ENCODE data around the gene CFAP73.
A peak's percentile ranks its signal among the peaks of the same experiment; 100 is the strongest.

The CFAP73 gene

DNA sequence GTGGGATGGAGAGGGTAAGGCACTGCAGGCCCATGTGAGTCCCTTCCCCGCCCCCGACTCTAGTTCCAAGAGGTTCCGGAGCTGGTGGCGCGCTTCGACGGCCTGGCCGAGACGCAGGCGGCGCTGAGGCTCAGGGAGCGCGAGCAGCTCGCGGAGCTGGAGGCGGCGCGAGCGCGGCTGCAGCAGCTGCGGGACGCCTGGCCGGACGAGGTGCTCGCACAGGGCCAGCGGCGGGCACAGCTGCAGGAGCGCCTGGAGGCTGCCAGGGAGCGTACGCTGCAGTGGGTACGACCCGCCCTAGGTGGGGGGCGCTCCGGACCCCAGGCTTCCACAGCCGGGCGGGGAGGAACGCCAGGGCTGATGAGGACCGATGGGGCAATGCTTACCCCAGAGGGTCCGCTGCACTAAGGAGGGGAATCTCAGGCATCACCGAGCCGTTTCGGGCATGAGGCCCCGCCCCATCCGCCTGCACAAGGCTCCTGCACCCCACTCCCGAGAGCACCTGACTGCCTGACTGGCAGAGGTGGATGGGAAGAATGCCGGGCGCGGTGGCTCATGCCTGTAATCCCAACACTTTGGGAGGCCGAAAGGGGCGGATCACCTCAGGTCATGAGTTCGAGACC is 4.9 kb downstream of the CFAP73 start:
- peaks cover 7 to 17% of the 10 kb centered on the region in 2 donors for H3K36me3 ChIP-seq (ENCODE audit: control insufficient read depth in 2 of 2, insufficient read depth in 2 of 2, low read length in 2 of 2)
- no peak overlapping the region for H3K9ac ChIP-seq (ENCODE audit: low read depth in 1 of 2, low read length in 2 of 2)
- H3K9me3 ChIP-seq (ENCODE audit: control insufficient read depth in 2 of 2, low read length in 2 of 2): no peaks in the 10 kb centered on the region
- peak overlapping the region; percentile 18 to 37 for H3K4me3 ChIP-seq (ENCODE audit: low read length in 2 of 2)
- H3K4me1 ChIP-seq (ENCODE audit: control insufficient read depth in 2 of 2, insufficient read depth in 2 of 2, low read length in 2 of 2): peaks cover 13 to 25% of the 10 kb centered on the region in 2 donors
- no peak overlapping the region for H3K27ac ChIP-seq (ENCODE audit: low read depth in 2 of 2, low read length in 2 of 2)
- peaks cover 9 to 15% of the 10 kb centered on the region in 2 donors for H3K27me3 ChIP-seq (ENCODE audit: control insufficient read depth in 2 of 2, insufficient read depth in 2 of 2, low read length in 2 of 2)

DNA sequence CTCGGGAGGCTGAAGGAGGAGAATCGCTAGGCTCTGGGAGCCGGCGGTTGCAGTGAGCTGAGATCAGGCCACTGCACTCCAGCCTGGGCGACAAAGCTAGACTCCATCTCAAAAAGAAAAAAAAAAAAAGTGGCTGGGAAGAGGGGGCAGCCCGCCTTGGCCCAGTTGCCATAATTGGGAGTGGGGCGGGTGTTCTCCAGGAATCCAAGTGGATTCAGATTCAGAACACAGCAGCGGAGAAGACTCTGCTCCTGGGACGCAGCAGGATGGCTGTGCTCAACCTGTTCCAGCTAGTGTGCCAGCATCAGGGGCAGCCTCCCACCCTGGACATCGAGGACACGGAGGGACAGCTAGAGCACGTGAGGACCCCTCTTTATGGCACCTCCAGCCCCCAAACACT is 5.5 kb downstream of the CFAP73 start:
- H3K9ac ChIP-seq (ENCODE audit: low read depth in 1 of 2, low read length in 2 of 2): no peak overlapping the region
- peaks cover 9 to 15% of the 10 kb centered on the region in 2 donors for H3K27me3 ChIP-seq (ENCODE audit: control insufficient read depth in 2 of 2, insufficient read depth in 2 of 2, low read length in 2 of 2)

DNA sequence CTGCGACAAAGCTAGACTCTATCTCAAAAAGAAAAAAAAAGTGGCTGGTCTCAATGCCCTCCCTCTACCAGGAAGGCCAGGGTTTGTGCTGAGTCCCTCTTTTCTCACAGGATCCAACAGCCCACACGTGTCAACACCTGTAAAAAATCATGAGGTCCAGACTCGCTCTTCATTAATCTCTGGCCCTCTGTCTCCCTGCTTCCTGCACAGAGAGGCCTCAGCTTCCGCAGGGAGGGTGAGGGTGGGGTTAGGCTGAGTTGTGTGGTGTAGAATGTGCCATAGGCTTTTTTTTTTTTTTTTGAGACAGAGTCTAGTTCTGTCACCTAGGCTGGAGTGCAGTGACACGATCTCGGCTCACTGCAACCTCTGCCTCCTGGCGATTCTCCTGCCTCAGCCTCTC is 6.1 kb downstream of the CFAP73 start:
- H3K27ac ChIP-seq (ENCODE audit: low read depth in 2 of 2, low read length in 2 of 2): no peak overlapping the region
- peaks cover 17 to 29% of the 10 kb centered on the region in 2 donors for H3K36me3 ChIP-seq (ENCODE audit: control insufficient read depth in 2 of 2, insufficient read depth in 2 of 2, low read length in 2 of 2)
- H3K4me1 ChIP-seq (ENCODE audit: control insufficient read depth in 2 of 2, insufficient read depth in 2 of 2, low read length in 2 of 2): peaks cover 10 to 18% of the 10 kb centered on the region in 2 donors
- peaks cover 9 to 15% of the 10 kb centered on the region in 2 donors for H3K27me3 ChIP-seq (ENCODE audit: control insufficient read depth in 2 of 2, insufficient read depth in 2 of 2, low read length in 2 of 2)
- H3K4me3 ChIP-seq (ENCODE audit: low read length in 2 of 2): no peak overlapping the region
- no peaks in the 10 kb centered on the region for H3K9me3 ChIP-seq (ENCODE audit: control insufficient read depth in 2 of 2, low read length in 2 of 2)
- no peak overlapping the region for H3K9ac ChIP-seq (ENCODE audit: low read depth in 1 of 2, low read length in 2 of 2)

More for the DNA sequence above, 5.5 kb downstream of the CFAP73 start:
- Histone ChIP-seq H3K4me3 (ENCODE audit: low read length in 2 of 2) (no peak overlapping the region), H3K36me3 (ENCODE audit: control insufficient read depth in 2 of 2, insufficient read depth in 2 of 2, low read length in 2 of 2) (peaks cover 12 to 23% of the 10 kb centered on the region in 2 donors), H3K9me3 (ENCODE audit: control insufficient read depth in 2 of 2, low read length in 2 of 2) (no peaks in the 10 kb centered on the region), H3K27ac (ENCODE audit: low read depth in 2 of 2, low read length in 2 of 2) (no peak overlapping the region), H3K4me1 (ENCODE audit: control insufficient read depth in 2 of 2, insufficient read depth in 2 of 2, low read length in 2 of 2) (peaks cover 10 to 19% of the 10 kb centered on the region in 2 donors)

DNA sequence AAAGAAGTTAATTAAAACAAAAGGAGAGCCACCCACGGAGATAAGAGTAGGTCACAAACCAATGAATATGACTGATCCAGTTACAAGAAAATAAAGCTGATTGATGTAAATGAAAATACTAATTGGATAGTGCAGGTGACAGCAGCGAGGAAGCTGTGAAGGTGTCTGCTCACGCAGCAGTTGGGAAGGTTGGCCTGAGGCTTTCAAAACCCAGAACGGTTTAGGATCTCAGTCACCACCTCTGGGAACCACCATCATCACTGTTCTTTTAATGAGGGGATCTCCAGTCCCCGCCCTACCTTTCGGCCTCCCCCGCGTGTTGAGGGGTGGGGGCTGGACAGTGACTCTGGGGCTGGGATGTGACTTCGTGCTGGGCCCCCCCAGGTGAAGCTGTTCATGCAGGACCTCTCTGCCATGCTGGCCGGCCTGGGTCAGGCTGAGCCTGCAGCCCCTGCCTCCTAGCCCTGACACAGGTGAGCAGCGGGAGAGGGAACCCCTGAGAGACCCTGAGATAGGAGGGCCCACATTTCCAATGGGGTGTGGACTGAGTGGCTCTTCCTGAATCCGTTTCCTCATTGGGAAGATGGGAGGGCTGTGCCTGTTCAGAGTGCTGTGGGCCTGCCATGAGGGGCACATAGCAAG is 7.8 kb downstream of the CFAP73 start:
- Histone ChIP-seq H3K9me3 (ENCODE audit: control insufficient read depth in 2 of 2, low read length in 2 of 2) (no peaks in the 10 kb centered on the region), H3K27me3 (ENCODE audit: control insufficient read depth in 2 of 2, insufficient read depth in 2 of 2, low read length in 2 of 2) (peaks cover 7 to 8% of the 10 kb centered on the region in 2 donors), H3K27ac (ENCODE audit: low read depth in 2 of 2, low read length in 2 of 2) (no peak overlapping the region), H3K4me3 (ENCODE audit: low read length in 2 of 2) (no peak overlapping the region), H3K4me1 (ENCODE audit: control insufficient read depth in 2 of 2, insufficient read depth in 2 of 2, low read length in 2 of 2) (peaks cover 10 to 17% of the 10 kb centered on the region in 2 donors), H3K9ac (ENCODE audit: low read depth in 1 of 2, low read length in 2 of 2) (no peak overlapping the region), H3K36me3 (ENCODE audit: control insufficient read depth in 2 of 2, insufficient read depth in 2 of 2, low read length in 2 of 2) (peaks cover 23 to 40% of the 10 kb centered on the region in 2 donors)

DNA sequence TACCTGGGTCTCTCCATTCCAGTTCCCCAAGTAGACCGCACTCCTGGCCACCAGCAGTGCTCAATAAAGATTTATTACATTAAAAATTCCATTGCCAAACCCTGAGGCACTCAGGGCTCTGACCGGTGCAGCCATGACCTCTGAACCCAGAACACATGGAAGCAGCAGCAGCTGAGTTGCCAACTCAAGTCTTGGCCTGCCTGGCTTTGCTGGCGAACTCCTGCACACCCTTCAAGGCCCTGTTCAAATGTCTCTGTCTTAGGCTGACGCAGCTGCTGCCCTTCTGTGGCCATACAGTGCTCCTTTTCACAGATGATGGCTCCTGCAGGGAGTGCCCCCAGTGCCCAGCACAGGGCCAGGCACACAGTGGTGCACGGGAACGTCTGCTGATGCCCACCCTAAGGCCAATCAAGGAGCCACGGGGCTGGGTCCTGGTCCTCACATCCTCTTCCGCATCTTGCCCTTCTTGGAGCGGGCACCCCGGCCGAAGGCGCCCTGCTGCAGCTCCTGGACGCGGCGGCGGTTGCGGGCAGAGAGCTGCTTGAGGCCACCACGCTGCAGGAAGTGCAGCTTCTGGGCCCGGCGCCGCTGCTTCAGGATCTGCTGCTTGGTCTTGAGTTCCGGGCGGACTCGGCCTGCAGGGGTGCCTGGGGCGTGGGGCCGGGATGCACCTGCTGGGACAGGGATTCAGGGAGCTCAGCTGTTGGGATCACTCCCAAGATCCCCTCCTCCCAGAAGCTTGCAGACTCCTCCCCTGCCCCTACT is 9.1 kb downstream of the CFAP73 start:
- Histone ChIP-seq H3K4me3 (ENCODE audit: low read length in 2 of 2) (no peak overlapping the region), H3K27me3 (ENCODE audit: control insufficient read depth in 2 of 2, insufficient read depth in 2 of 2, low read length in 2 of 2) (peaks cover 7% of the 10 kb centered on the region in 2 donors), H3K9me3 (ENCODE audit: control insufficient read depth in 2 of 2, low read length in 2 of 2) (no peaks in the 10 kb centered on the region), H3K4me1 (ENCODE audit: control insufficient read depth in 2 of 2, insufficient read depth in 2 of 2, low read length in 2 of 2) (peaks cover 4 to 7% of the 10 kb centered on the region in 2 donors), H3K9ac (ENCODE audit: low read depth in 1 of 2, low read length in 2 of 2) (no peak overlapping the region), H3K36me3 (ENCODE audit: control insufficient read depth in 2 of 2, insufficient read depth in 2 of 2, low read length in 2 of 2) (peaks cover 33 to 51% of the 10 kb centered on the region in 2 donors), H3K27ac (ENCODE audit: low read depth in 2 of 2, low read length in 2 of 2) (no peak overlapping the region)

DNA sequence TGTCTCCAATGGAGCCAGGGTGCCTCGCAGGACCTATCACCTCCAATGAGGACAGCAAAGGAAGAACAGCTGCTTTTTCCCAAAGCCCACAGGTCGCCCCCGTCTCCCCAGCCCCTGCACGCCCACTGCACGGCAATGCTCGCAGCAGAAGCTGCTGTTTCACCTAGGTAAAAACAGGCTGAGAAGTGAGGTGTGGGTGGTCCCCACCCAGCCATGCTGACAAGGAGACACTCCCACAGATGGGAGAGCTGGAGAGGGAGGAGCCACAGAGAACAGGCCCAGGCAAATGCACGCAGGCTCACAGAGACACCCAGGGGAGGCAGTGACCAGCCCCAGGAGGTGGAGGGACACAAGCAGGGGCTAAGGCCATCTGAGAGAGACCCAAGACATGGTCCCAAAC is 10.4 kb downstream of the CFAP73 start:
- Histone ChIP-seq H3K9ac (ENCODE audit: low read depth in 1 of 2, low read length in 2 of 2) (no peak overlapping the region), H3K27ac (ENCODE audit: low read depth in 2 of 2, low read length in 2 of 2) (no peak overlapping the region), H3K27me3 (ENCODE audit: control insufficient read depth in 2 of 2, insufficient read depth in 2 of 2, low read length in 2 of 2) (peaks cover 3 to 7% of the 10 kb centered on the region in 2 donors), H3K4me3 (ENCODE audit: low read length in 2 of 2) (no peak overlapping the region), H3K36me3 (ENCODE audit: control insufficient read depth in 2 of 2, insufficient read depth in 2 of 2, low read length in 2 of 2) (peaks cover 38 to 60% of the 10 kb centered on the region in 2 donors), H3K4me1 (ENCODE audit: control insufficient read depth in 2 of 2, insufficient read depth in 2 of 2, low read length in 2 of 2) (no peaks in the 10 kb centered on the region), H3K9me3 (ENCODE audit: control insufficient read depth in 2 of 2, low read length in 2 of 2) (no peaks in the 10 kb centered on the region)

DNA sequence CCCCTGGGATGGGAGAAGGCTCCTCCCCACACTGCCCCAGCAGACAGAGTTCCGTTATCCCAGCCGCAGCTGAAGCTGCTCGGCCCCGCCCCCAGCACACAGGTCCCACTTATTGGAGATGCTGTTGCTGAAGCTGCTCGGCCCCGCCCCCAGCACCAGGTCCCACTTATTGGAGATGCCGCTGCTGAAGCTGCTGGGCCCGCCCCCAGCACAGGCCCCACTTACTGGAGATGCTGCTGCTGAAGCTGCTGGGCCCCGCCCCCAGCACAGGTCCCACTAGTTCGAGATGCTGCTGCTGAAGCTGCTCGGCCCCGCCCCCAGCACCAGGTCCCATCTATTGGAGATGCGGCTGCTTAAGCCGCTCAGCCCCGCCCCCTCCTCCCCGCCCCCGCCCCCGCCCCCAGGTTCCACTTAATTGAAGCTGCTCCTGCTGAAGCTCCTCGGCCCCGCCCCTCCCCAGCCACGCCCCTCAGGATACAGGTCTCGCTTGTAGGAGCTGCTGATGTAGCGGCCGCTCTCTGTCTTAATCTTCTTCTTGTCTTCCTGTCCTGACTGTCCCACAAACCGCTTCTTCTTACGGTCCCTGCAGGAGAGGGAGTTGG is 12.0 kb downstream of the CFAP73 start:
- Histone ChIP-seq H3K27ac (ENCODE audit: low read depth in 2 of 2, low read length in 2 of 2) (no peak overlapping the region), H3K9ac (ENCODE audit: low read depth in 1 of 2, low read length in 2 of 2) (no peak overlapping the region), H3K4me1 (ENCODE audit: control insufficient read depth in 2 of 2, insufficient read depth in 2 of 2, low read length in 2 of 2) (no peaks in the 10 kb centered on the region), H3K27me3 (ENCODE audit: control insufficient read depth in 2 of 2, insufficient read depth in 2 of 2, low read length in 2 of 2) (no peaks in the 10 kb centered on the region), H3K9me3 (ENCODE audit: control insufficient read depth in 2 of 2, low read length in 2 of 2) (no peaks in the 10 kb centered on the region), H3K4me3 (ENCODE audit: low read length in 2 of 2) (no peak overlapping the region), H3K36me3 (ENCODE audit: control insufficient read depth in 2 of 2, insufficient read depth in 2 of 2, low read length in 2 of 2) (peaks cover 52 to 74% of the 10 kb centered on the region in 2 donors)

DNA sequence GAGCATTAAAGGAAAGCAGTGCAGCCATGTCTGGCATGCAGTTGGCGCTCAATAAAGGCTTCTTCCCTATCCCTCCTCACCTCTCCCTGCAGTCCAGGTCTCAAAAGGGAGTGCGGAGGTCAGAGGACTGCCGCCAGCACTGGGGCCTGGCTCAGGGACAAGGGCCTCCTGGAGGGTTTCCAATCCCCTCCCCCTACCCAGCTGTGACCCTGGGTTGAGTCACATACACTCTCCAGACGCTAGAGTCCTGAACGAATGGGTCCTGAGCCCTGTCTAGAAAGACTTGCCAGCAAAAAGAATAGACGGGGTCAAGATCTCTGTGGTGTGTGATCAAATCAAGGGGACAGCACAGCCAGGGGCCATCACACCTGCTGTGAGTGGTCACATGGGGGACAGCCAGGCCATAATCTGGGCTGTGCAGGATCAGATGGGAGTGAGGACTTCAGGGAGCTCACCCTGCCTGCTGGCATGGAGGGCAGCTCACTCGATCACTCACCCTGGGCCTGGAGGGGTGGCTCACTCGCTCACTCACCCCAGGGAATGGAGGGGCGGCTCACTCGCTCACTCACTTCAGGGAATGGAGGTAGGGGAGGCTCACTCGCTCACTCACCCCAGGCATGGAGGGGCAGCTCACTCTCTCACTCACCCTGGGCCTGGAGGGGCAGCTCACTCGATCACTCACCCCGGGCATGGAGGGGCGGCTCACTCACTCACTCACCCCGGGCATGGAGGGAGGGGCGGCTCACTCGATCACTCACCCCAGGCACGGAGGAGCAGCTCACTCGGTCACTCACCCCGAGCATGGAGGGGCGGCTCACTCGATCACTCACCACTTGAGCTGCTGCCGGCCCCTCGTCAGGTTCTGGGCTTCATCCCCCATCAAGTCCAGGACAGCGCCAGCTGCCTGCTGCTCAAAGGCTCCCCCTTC is 12.8 kb downstream of the CFAP73 start:
- H3K4me3 ChIP-seq (ENCODE audit: low read length in 2 of 2): no peak overlapping the region
- peaks cover 56 to 81% of the 10 kb centered on the region in 2 donors for H3K36me3 ChIP-seq (ENCODE audit: control insufficient read depth in 2 of 2, insufficient read depth in 2 of 2, low read length in 2 of 2)
- no peaks in the 10 kb centered on the region for H3K27me3 ChIP-seq (ENCODE audit: control insufficient read depth in 2 of 2, insufficient read depth in 2 of 2, low read length in 2 of 2)
- H3K27ac ChIP-seq (ENCODE audit: low read depth in 2 of 2, low read length in 2 of 2): no peak overlapping the region
- no peaks in the 10 kb centered on the region for H3K9me3 ChIP-seq (ENCODE audit: control insufficient read depth in 2 of 2, low read length in 2 of 2)
- no peak overlapping the region for H3K9ac ChIP-seq (ENCODE audit: low read depth in 1 of 2, low read length in 2 of 2)
- no peaks in the 10 kb centered on the region for H3K4me1 ChIP-seq (ENCODE audit: control insufficient read depth in 2 of 2, insufficient read depth in 2 of 2, low read length in 2 of 2)

DNA sequence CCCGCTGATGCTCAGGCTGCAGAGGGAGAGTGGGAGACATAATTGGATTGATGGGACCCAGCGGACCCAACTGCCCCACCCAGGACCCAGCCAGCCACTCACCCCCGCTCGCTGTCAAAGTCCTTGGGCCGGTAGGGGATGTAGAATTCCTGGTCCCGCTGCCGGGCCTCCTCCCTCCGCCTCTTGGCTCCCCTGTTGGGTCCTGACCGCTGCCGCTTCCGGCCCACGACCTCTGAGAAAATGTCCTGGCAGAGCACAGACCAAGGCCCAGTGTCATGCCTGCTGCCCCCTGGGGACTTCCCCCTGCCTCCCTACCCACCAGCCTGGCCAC is 13.5 kb downstream of the CFAP73 start:
- Histone ChIP-seq H3K27ac (ENCODE audit: low read depth in 2 of 2, low read length in 2 of 2) (no peak overlapping the region), H3K27me3 (ENCODE audit: control insufficient read depth in 2 of 2, insufficient read depth in 2 of 2, low read length in 2 of 2) (no peaks in the 10 kb centered on the region), H3K4me1 (ENCODE audit: control insufficient read depth in 2 of 2, insufficient read depth in 2 of 2, low read length in 2 of 2) (no peaks in the 10 kb centered on the region), H3K36me3 (ENCODE audit: control insufficient read depth in 2 of 2, insufficient read depth in 2 of 2, low read length in 2 of 2) (peaks cover 56 to 82% of the 10 kb centered on the region in 2 donors), H3K4me3 (ENCODE audit: low read length in 2 of 2) (no peak overlapping the region), H3K9me3 (ENCODE audit: control insufficient read depth in 2 of 2, low read length in 2 of 2) (no peaks in the 10 kb centered on the region), H3K9ac (ENCODE audit: low read depth in 1 of 2, low read length in 2 of 2) (no peak overlapping the region)

Measured in mucosa of rectum (tissue), 2 donors.